ENCODE measurements around the gene SCN4A. TPM values are rescaled to one million over a fixed set of nuclear protein-coding genes. Genes with fewer than 3 reads are reported as not detected.

SCN4A gene
- total RNA-seq, 1 donor from 2014 or later, result 0.43 TPM

- no peaks in the 10 kb centered on the region for H3K36me3 ChIP-seq (ENCODE audit: insufficient read depth, low read length)
- no peak overlapping the region for H3K4me3 ChIP-seq (ENCODE audit: insufficient read depth, low read depth, low read length)
- no peak overlapping the region for H3K9ac ChIP-seq (ENCODE audit: low read length)
- no peak overlapping the region for H2AFZ ChIP-seq (ENCODE audit: low read depth, low read length)
- Mint-ChIP-seq H3K27ac (ENCODE audit: unreplicated experiment) (no peak overlapping the region), H3K4me3 (ENCODE audit: unreplicated experiment) (no peak overlapping the region), H3K27me3 (ENCODE audit: low read depth, unreplicated experiment) (peaks cover 16% of the 10 kb centered on the region), H3K4me1 (ENCODE audit: low read depth, unreplicated experiment) (no peaks in the 10 kb centered on the region), H3K9me3 (ENCODE audit: unreplicated experiment) (peaks cover 3% of the 10 kb centered on the region), H3K36me3 (ENCODE audit: low read depth, unreplicated experiment) (no peaks in the 10 kb centered on the region)
- DNase-seq (ENCODE audit: low read depth) (no peak), FAIRE-seq (no peak)
- H3K4me1 ChIP-seq (ENCODE audit: insufficient read depth, low read length), result no peaks in the 10 kb centered on the region
- H4K20me1 ChIP-seq (ENCODE audit: insufficient read depth, low read length), result no peaks in the 10 kb centered on the region
- no peak overlapping the region for H3K4me2 ChIP-seq (ENCODE audit: low read length)
- H3K27me3 ChIP-seq (ENCODE audit: insufficient read depth, low read length), result no peaks in the 10 kb centered on the region
- H3K27ac ChIP-seq (ENCODE audit: low read depth, low read length), result no peak overlapping the region
- H3K79me2 ChIP-seq (ENCODE audit: insufficient read depth, low read length), result no peaks in the 10 kb centered on the region
- TF ChIP-seq EZH2 (IDR thresholded peaks at IDR 0.05; ENCODE audit: insufficient read depth, low read length) (no peak), CTCF (IDR thresholded peaks at IDR 0.05; ENCODE audit: insufficient read depth, low read depth, low read length) (no peak)
- no peaks in the 10 kb centered on the region for H3K9me3 ChIP-seq (ENCODE audit: insufficient read depth, low read depth, low read length)
Observed at GRCh38 chr17:63941751-63942150, 31.0 kb downstream of the SCN4A start.

- Mint-ChIP-seq H3K4me3 (ENCODE audit: unreplicated experiment) (no peak overlapping the region), H3K9me3 (ENCODE audit: unreplicated experiment) (peaks cover 3% of the 10 kb centered on the region), H3K4me1 (ENCODE audit: low read depth, unreplicated experiment) (no peaks in the 10 kb centered on the region), H3K27me3 (ENCODE audit: low read depth, unreplicated experiment) (peaks cover 17% of the 10 kb centered on the region), H3K27ac (ENCODE audit: unreplicated experiment) (no peak overlapping the region), H3K36me3 (ENCODE audit: low read depth, unreplicated experiment) (no peaks in the 10 kb centered on the region)
- H3K4me2 ChIP-seq (ENCODE audit: low read length), result no peak overlapping the region
- no peak overlapping the region for H3K9ac ChIP-seq (ENCODE audit: low read length)
- H3K4me3 ChIP-seq (ENCODE audit: insufficient read depth, low read depth, low read length), result no peak overlapping the region
- no peaks in the 10 kb centered on the region for H3K27me3 ChIP-seq (ENCODE audit: insufficient read depth, low read length)
- no peaks in the 10 kb centered on the region for H3K79me2 ChIP-seq (ENCODE audit: insufficient read depth, low read length)
- H3K27ac ChIP-seq (ENCODE audit: low read depth, low read length), result no peak overlapping the region
- H3K4me1 ChIP-seq (ENCODE audit: insufficient read depth, low read length), result no peaks in the 10 kb centered on the region
- H3K9me3 ChIP-seq (ENCODE audit: insufficient read depth, low read depth, low read length), result no peaks in the 10 kb centered on the region
- H3K36me3 ChIP-seq (ENCODE audit: insufficient read depth, low read length), result no peaks in the 10 kb centered on the region
- no peak overlapping the region for H2AFZ ChIP-seq (ENCODE audit: low read depth, low read length)
- DNase-seq (ENCODE audit: low read depth), result no peak
- TF ChIP-seq CTCF (IDR thresholded peaks at IDR 0.05; ENCODE audit: insufficient read depth, low read depth, low read length) (no peak), EZH2 (IDR thresholded peaks at IDR 0.05; ENCODE audit: insufficient read depth, low read length) (no peak)
- no peak for FAIRE-seq
- H4K20me1 ChIP-seq (ENCODE audit: insufficient read depth, low read length), result no peaks in the 10 kb centered on the region
Observed at GRCh38 chr17:63941162-63941561, 31.6 kb downstream of the SCN4A start.

- Histone ChIP-seq H3K9me3 (ENCODE audit: insufficient read depth, low read depth, low read length) (no peaks in the 10 kb centered on the region), H3K4me3 (ENCODE audit: insufficient read depth, low read depth, low read length) (no peak overlapping the region), H3K27me3 (ENCODE audit: insufficient read depth, low read length) (peaks cover 2% of the 10 kb centered on the region), H3K4me1 (ENCODE audit: insufficient read depth, low read length) (no peaks in the 10 kb centered on the region), H3K36me3 (ENCODE audit: insufficient read depth, low read length) (no peaks in the 10 kb centered on the region), H2AFZ (ENCODE audit: low read depth, low read length) (no peak overlapping the region), H3K4me2 (ENCODE audit: low read length) (no peak overlapping the region), H3K9ac (ENCODE audit: low read length) (no peak overlapping the region), H3K27ac (ENCODE audit: low read depth, low read length) (no peak overlapping the region), H3K79me2 (ENCODE audit: insufficient read depth, low read length) (no peaks in the 10 kb centered on the region), H4K20me1 (ENCODE audit: insufficient read depth, low read length) (no peaks in the 10 kb centered on the region)
- Mint-ChIP-seq H3K4me3 (ENCODE audit: unreplicated experiment) (no peak overlapping the region), H3K27me3 (ENCODE audit: low read depth, unreplicated experiment) (peaks cover 20% of the 10 kb centered on the region), H3K9me3 (ENCODE audit: unreplicated experiment) (peaks cover 3% of the 10 kb centered on the region), H3K4me1 (ENCODE audit: low read depth, unreplicated experiment) (no peaks in the 10 kb centered on the region), H3K36me3 (ENCODE audit: low read depth, unreplicated experiment) (no peaks in the 10 kb centered on the region), H3K27ac (ENCODE audit: unreplicated experiment) (no peak overlapping the region)
- DNase-seq (ENCODE audit: low read depth), result no peak
- no peak for FAIRE-seq
- no peak for TF ChIP-seq CTCF (IDR thresholded peaks at IDR 0.05; ENCODE audit: insufficient read depth, low read depth, low read length)
- TF ChIP-seq EZH2 (IDR thresholded peaks at IDR 0.05; ENCODE audit: insufficient read depth, low read length), result no peak
Observed at GRCh38 chr17:63940584-63940983, 32.1 kb downstream of the SCN4A start.

Measured in astrocyte (in vitro differentiated cells and primary cell).